Adrenal gland (tissue), 5 donors: ENCODE measurements around the gene ATG101.

ENCODE experiments used
- CTCF ChIP-seq, 6 experiments: fragments of 450-650 bp in 4 of 6; fragments of 200-600 bp in 2 of 6; sonication (generic) in 1 of 6; IDR thresholded peaks; 1 replicate in 5 of 6; 2 replicates in 1 of 6; pipeline versions ENCODE4 v1.5.1 to v1.8.0; 2016 to 2021; ENCODE audit warnings: antibody characterized with exemption in 6 of 6, mild to moderate bottlenecking in 2 of 6, moderate library complexity in 1 of 6
- POLR2A ChIP-seq, 2 donors: fragments of 450-650 bp; IDR thresholded peaks; one replicate each; pipeline ENCODE4 v1.6.1; 2017; ENCODE audit warnings: antibody characterized with exemption in 2 of 2, mild to moderate bottlenecking in 2 of 2, moderate library complexity in 1 of 2
- donor health status: DM: no; HTN: no; CAD: no.

GRCh38 chr12:52097045-52097666 is 27.4 kb downstream of the ATG101 start:
- TF ChIP-seq CTCF (IDR thresholded peaks at IDR 0.05) (no peak), POLR2A (IDR thresholded peaks at IDR 0.05) (no peak)
